Urinary bladder (tissue), 4 donors: Measurements from ENCODE around the gene BUD23. TPM values are rescaled to one million over a fixed set of nuclear protein-coding genes. Genes with fewer than 3 reads are reported as not detected.
"Not testable (repeated sequence)": the region's sequence is repeated elsewhere in the genome, so short reads cannot be mapped to it uniquely, and the experiment has no call there.

ENCODE experiments used
- DNase-seq: peaks from one replicate; pipeline ENCODE4 v3.0.0-alpha.2; 2015; ENCODE audit errors: extremely low spot score
- H3K27ac ChIP-seq: one replicate; pipeline ENCODE4 v1.5.1; 2013; ENCODE audit warnings: low read depth, mild to moderate bottlenecking, moderate library complexity
- H3K36me3 ChIP-seq: one replicate; pipeline ENCODE4 v1.6.1; 2013; ENCODE audit warnings: mild to moderate bottlenecking, moderate library complexity; ENCODE audit not compliant: insufficient read depth
- H3K4me1 ChIP-seq: one replicate; pipeline ENCODE4 v1.6.1; 2013; ENCODE audit warnings: mild to moderate bottlenecking, moderate library complexity; ENCODE audit not compliant: insufficient read depth
- H3K4me3 ChIP-seq: one replicate; pipeline ENCODE4 v1.5.1; 2013; ENCODE audit warnings: low read depth, low read length
- WGBS: extraction: QIAGEN DNeasy Blood & Tissue Kit; methylation state at CpG from one replicate; pipeline ENCODE4 v1.1.7; 2013; 5-methylcytosine and 5-hydroxymethylcytosine counted together
- polyA plus RNA-seq: library from polyadenylated mRNA; stranded (reverse); fragments of 200-250 nt; gene quantifications from one replicate; pipeline ENCODE4 v1.2.3, GENCODE V29; 2013
- total RNA-seq: library from RNA; depleted of rRNA; stranded (reverse); fragments of >200 nt; gene quantifications from one replicate; pipeline ENCODE4 v1.2.3, GENCODE V29; 2014
- donor health status: healthy with polysubstance abuse.
- donor health status: healthy.

The BUD23 gene
- total and polyA plus RNA-seq, 2 donors: 22.9 to 69.4 TPM

DNA sequence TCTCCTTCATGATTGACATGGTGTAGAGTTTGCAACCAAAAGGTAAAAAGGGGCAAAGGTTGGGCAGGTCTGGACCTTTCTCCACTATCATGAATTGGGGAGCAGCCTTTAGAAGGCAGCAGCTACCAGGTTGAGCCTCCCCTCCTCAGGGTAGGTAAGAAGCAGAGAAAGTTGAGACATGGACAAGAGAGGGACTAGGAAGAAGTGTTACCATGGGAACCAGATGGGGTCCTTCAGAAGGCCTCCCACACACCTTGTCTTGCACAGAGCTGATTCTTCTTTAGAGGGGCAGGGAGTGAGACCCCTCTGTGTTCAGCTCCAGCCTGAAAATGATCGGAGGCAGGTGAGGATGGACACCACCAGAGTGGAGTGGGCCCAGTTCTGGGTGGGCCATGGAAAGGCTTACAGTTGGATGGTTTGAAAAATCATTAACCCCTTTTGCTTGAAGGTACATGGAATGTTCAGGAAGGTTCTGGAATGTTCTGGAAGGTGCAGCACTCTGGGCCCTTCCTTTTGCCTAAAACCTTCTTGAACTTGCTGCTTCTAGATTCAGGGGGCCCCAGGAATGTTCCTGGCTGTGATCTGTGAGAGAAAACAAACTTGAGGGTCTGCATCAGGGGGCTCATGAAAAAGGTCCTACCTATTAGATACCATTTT lies 8.8 kb upstream of the BUD23 start:
- Histone ChIP-seq H3K4me1 (no peaks in the 10 kb centered on the region), H3K27ac (no peak overlapping the region), H3K36me3 (no peaks in the 10 kb centered on the region), H3K4me3 (no peak overlapping the region)
- 84% methylated on average over 1 of the region's 1 CpG for WGBS
- no peak for DNase-seq

DNA sequence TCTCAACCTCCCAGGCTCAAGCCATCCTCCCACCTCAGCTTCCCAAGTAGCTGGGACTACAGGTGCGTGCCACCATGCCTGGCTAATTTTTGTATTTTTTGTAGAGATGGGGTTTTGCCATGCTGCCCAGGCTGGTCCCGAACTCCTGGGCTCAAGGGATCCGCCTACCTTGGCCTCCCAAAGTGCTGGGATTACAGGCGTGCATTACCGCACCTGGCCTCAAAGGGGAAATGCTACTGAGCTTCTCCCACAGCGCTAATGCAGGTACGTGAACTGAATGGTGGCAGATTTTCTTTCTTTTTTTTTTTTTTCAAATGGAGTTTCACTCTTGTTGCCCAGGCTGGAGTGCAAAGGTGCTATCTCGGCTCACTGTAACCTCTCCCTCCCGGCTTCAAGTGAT lies 7.3 kb upstream of the BUD23 start:
- WGBS: 79% methylated on average over 9 of the region's 9 CpGs
- H3K4me1 ChIP-seq, DNase-seq, H3K36me3 ChIP-seq, H3K4me3 ChIP-seq, H3K27ac ChIP-seq: not testable (repeated sequence)

DNA sequence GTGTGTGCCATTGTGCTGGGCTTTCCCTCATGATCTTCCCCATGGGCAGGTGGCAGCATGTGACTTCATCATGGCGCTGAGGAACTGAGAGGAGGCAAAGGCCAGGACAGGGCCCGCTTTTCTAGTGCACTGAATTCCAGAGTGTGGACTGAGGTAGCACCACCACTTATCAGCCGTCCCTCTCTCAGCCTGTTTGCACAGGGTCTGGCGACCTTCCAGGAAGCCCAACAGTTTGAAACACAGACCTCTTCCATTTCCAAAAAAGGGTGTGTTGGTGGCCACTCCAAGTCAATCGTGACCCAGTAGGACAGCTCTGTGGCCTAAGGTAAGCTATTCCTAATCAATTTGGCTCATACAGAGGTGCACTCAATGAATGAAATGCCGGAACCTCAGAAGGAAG lies 4.5 kb upstream of the BUD23 start:
- H3K36me3 ChIP-seq: no peaks in the 10 kb centered on the region
- no peak overlapping the region for H3K27ac ChIP-seq
- H3K4me1 ChIP-seq: peaks cover 1% of the 10 kb centered on the region
- WGBS: 87% methylated on average over 6 of the region's 6 CpGs
- DNase-seq: no peak
- H3K4me3 ChIP-seq: no peak overlapping the region

DNA sequence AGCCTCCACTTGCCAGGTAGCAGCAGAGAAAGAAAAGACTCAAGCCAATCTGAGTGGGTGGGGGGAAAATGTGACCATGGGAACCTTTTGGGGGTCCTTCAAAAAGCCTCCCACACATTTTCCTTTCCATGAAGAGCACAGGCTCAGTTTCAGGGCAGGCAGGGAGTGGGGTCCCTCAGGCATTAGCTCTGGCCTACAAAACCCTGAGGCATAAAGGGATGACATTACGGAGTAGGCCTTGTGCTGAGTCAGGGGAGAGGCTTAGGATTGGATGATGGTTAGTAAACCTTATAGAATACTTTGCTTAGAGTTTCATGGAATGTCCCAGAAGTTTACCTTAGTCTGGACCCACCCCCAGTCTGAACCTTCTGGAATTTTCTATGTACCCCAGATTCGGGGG lies 3.7 kb upstream of the BUD23 start:
- no peaks in the 10 kb centered on the region for H3K36me3 ChIP-seq
- no peak overlapping the region for H3K27ac ChIP-seq
- DNase-seq: no peak
- WGBS: 91% methylated on average over 2 of the region's 2 CpGs
- no peak overlapping the region for H3K4me3 ChIP-seq
- peaks cover 1% of the 10 kb centered on the region for H3K4me1 ChIP-seq

DNA sequence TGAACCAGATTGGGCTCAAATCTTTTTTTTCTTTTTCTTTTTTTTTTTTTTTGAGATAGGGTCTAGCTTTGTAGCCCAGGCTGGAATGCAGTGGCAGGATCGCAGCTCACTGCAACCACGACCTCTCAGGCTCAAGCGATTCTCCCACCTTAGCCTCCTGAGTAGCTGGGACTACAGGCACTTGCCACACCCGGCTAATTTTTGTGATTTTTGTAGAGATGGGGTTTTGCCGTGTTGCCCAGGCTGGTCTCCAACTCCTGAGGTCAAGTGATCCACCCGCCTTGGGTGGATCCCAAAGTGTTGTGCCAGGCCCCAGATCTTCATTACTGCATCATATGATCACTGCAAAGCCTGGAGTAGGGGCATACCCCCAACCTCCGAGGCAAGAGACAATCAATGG lies 2.9 kb upstream of the BUD23 start:
- Histone ChIP-seq H3K27ac (no peak overlapping the region), H3K36me3 (no peaks in the 10 kb centered on the region), H3K4me1 (peaks cover 1% of the 10 kb centered on the region), H3K4me3 (no peak overlapping the region)
- 85% methylated on average over 7 of the region's 7 CpGs for WGBS
- no peak for DNase-seq

DNA sequence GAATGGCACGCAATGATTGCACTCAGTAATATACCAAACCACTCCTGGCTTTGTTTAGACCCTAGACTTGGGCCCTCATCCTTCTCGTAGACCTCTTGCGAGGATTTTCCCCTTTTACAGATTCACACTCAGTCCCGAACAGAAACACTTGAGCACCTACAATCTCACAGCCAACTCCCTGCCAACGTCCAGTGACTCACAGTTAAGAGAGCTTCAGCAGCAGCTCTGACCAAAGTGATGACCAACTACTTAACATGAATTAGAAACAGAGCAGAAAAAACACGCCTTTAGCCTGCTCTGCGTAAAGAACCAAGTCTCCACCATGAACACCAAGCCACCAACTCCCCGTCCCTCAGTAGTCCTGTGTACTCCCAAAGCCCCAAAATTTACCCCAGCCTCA lies 2.4 kb upstream of the BUD23 start:
- H3K4me1 ChIP-seq: peaks cover 1% of the 10 kb centered on the region
- no peak overlapping the region for H3K27ac ChIP-seq
- no peak for DNase-seq
- H3K4me3 ChIP-seq: no peak overlapping the region
- H3K36me3 ChIP-seq: no peaks in the 10 kb centered on the region
- 82% methylated on average over 8 of the region's 8 CpGs for WGBS

DNA sequence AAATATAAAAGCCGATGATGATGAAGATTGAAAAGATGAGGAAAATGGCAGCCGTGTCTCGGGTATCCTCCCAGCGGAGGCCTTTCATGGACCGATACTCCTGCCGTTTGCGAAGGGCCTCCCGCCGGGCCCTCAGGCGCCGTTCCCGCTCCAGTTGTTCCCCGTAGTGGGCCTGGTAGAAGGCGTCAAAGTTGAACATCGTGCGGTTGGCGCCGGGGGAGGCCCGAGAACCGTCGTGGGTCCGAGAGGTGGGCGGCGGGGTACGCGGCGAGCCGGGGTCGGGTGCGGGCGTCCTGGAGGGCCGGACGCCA lies 697 bp upstream of the BUD23 start:
- WGBS: under 1% methylated on average over 33 of the region's 33 CpGs
- Histone ChIP-seq H3K27ac (no peak overlapping the region), H3K4me3 (peak overlapping the region; percentile 77), H3K4me1 (peaks cover 1% of the 10 kb centered on the region), H3K36me3 (no peaks in the 10 kb centered on the region)
- DNase-seq: no peak

DNA sequence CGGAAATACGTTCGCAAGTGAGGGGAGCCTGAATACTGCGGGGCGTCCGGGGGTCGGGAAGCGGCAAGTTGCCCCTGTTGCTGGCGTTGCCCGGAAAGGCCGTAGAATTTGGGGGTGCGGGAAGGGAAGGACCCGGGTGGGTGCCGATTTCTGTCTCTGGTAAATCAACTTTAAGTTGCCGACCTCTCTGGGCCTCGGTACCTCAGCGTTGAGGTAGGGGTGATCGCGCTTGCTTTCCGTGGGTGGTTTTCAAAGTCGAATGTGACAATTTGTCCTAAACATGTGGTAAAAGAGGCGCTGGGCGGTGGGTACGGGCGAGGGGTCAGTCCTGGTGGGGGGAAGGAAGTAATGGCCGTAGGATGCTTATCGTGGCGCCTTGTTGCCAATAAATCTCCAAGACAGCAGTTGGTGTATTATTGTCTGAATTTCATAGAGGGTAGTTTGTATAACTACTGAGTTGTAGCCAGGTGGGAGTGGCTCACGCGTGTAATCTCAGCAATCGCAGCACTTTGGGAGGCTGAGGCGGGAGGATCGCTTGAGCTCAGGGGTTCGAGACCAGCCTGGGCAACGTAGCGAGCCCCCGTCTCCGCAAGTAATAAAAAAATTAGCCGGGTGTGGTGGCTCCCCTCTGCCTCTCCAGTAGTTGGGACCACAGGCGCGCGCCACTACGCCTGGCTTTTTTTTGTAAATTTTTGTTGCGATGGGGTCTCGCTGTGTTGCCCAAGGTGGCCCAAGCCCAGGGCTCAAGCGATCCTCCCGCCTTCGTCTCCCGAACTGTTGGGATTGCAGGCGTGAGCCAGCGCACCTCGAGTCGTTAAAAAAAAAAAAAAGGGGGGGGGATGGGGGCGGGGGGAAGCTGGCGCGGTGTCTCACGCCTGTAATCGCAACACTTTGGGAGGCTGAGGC lies 644 bp downstream of the BUD23 start:
- no peaks in the 10 kb centered on the region for H3K36me3 ChIP-seq
- 24% methylated on average over 58 of the region's 58 CpGs for WGBS
- no peak for DNase-seq
- peak overlapping the region; percentile 48 for H3K27ac ChIP-seq
- H3K4me1 ChIP-seq: peaks cover 1% of the 10 kb centered on the region
- H3K4me3 ChIP-seq: peak overlapping the region; percentile 94

DNA sequence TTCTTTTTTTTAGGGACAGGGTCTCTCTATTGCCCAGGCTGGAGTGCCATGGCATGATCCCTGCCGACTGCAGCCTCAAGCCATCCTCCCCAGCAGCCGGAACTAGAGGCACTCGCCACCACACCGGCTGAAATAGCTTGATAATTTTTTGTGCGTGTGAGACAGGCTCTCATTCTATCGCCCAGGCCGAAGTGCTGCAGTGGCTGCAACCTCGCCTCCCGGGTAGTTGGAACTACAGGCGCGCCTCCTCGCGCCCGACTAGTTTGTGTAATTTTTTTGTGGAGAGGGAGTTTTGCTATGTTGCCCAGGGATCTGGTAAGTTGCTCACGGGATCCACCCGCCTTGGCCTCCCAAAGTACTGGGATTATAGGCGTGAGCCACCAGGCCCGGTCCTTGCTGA lies 1.9 kb downstream of the BUD23 start:
- no peak overlapping the region for H3K4me3 ChIP-seq
- H3K36me3 ChIP-seq: no peaks in the 10 kb centered on the region
- peaks cover 1% of the 10 kb centered on the region for H3K4me1 ChIP-seq
- WGBS: 98% methylated on average over 18 of the region's 18 CpGs
- H3K27ac ChIP-seq: no peak overlapping the region
- no peak for DNase-seq

DNA sequence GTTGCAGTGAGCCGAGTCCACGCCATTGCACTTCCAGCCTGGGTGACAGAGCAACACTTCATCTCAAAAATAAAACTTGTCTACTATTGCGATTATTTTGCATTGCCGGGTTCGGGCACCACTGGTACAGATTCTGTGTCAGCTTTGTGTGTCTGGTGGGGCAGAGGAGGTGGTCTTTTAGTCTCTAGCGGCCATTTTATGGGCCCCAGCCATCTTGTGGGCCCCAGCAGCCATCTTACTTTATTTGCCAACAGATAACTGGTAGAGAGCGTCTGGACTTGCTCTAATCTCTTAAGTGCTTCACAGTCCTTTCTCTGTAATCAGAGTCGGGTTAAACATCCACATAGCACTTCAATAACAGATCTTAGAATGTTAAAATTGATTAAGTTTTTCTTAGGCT lies 4.9 kb downstream of the BUD23 start:
- H3K4me3 ChIP-seq: no peak overlapping the region
- no peak for DNase-seq
- H3K27ac ChIP-seq: no peak overlapping the region
- H3K4me1 ChIP-seq: no peaks in the 10 kb centered on the region
- peaks cover 2% of the 10 kb centered on the region for H3K36me3 ChIP-seq
- WGBS: 91% methylated on average over 8 of the region's 8 CpGs

DNA sequence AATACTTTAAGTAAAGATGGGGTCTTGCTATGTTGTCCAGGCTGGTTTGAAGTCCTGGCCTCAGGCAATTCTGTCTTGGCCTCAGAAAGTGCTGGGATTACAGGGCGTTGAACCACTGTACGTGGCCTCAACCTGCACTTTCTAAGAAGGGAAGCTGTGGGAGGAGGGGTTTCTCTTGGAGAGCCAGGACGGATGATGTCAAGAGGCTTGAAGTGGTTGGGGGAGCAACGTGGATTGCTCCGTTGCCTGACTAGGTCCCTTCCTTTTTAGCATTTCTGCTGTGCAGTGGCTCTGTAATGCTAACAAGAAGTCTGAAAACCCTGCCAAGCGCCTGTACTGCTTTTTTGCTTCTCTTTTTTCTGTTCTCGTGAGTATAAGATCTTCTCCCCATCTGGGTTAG lies 7.2 kb downstream of the BUD23 start:
- Histone ChIP-seq H3K36me3 (peaks cover 2% of the 10 kb centered on the region), H3K4me1 (no peaks in the 10 kb centered on the region), H3K27ac (no peak overlapping the region), H3K4me3 (no peak overlapping the region)
- DNase-seq: no peak
- 80% methylated on average over 7 of the region's 7 CpGs for WGBS

DNA sequence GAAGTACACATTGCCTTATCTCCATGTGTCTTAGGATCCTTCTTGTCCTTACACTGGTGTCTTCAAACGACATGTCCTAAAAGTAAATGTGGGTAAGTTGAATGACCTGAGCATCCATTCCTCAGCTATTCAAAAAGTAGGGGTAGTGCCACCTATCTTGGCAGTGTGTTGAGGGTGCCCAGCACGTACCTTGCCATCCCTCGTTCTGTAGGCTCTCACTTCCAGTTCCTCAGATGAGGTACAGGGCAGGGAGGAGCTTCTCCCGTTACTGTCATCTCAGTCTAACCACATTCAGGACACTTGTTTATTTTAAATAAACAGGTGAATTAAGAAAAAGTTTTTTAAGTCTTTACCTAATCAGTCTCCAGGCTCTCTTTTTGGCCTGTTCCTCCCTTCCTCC lies 13.0 kb downstream of the BUD23 start:
- DNase-seq: no peak
- Histone ChIP-seq H3K36me3 (peaks cover 2% of the 10 kb centered on the region), H3K4me3 (no peak overlapping the region), H3K27ac (no peak overlapping the region), H3K4me1 (no peaks in the 10 kb centered on the region)
- 87% methylated on average over 4 of the region's 4 CpGs for WGBS

DNA sequence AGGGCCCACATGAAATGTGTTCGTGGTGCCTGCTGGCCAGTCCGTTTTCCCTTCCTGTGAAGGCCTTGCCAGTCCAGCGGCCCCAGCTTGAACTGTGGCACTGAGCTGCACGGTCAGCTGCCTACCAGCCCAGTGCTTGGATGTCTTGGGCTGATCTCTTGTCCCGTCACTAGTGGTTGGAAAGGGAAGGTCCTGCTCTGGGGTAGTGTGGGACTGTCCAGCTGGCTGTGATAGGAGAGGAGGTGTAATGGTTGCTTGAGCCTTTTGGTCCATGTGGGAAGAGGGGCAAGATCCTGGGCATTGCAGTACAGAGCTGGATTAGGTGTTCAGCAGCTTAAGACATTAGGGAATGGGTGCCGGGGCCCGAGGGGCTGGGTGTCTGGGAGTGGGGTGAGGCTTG lies 15.0 kb downstream of the BUD23 start:
- H3K4me3 ChIP-seq: no peak overlapping the region
- no peak for DNase-seq
- no peak overlapping the region for H3K27ac ChIP-seq
- WGBS: 84% methylated on average over 7 of the region's 7 CpGs
- H3K36me3 ChIP-seq: no peaks in the 10 kb centered on the region
- no peaks in the 10 kb centered on the region for H3K4me1 ChIP-seq

DNA sequence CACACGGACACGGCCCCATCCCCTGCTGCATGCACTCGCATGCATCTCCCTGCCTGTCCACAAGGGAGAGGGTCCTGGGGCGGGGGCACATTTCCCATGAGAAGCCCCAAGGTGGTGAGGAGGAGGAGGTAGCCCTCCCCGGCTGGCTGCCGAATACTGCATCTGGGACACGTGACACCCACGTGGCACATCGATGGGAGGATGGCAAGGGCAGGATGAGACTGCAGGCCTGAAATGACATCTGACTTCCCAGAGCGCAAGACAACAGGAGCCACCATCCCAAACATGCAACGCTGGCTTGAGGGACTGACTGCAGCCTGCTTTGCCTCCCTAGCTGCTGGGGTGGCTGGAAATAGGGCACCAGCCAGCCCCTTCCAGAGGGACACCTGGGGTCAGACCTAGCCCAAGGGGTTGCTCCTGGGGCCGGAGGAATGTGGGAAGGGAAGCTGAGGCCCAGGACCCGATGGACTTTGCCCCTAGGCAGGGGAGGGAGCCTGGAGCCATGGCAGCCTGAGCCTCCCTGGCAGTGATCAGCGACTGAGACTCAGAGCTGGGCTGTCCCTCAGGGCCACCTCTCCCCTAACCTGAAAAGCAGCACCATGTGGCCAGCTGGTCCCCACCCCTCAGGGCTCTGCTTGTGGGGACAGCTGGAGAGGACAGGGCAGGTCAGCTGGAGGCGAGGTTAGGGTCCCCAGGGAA lies 16.1 kb downstream of the BUD23 start:
- Histone ChIP-seq H3K36me3 (no peaks in the 10 kb centered on the region), H3K27ac (no peak overlapping the region), H3K4me3 (no peak overlapping the region), H3K4me1 (no peaks in the 10 kb centered on the region)
- no peak for DNase-seq
- 82% methylated on average over 15 of the region's 15 CpGs for WGBS
